T-cell (primary cell): ENCODE measurements around the gene PSMC4. TPM values are rescaled to one million over a fixed set of nuclear protein-coding genes. Genes with fewer than 3 reads are reported as not detected.

ENCODE experiments used
- ATAC-seq, 4 experiments: fragments of 200-7000 bp in 3 of 4; fragments of 150-1000 bp in 1 of 4; cut with Tn5 transposase; replicated peaks in 1 of 4; 1 replicate in 3 of 4; 2 replicates in 1 of 4; pipeline ENCODE4 v1.10.0; 2021; ENCODE audit warnings: moderate library complexity in 3 of 4, mild to moderate bottlenecking in 2 of 4, moderate number of reproducible peaks in 1 of 4
- CTCF ChIA-PET, 2 donors: fragments of 300-600 bp; sonication (Branson Sonifier 250); formaldehyde crosslinking; loops; one replicate each; lab custom pipeline; 2022; ENCODE audit warnings: antibody characterized with exemption in 2 of 2; lab: Charles Lee
- POLR2A ChIA-PET, 2 donors: fragments of 300-600 bp; sonication (Branson Sonifier 250); formaldehyde crosslinking; loops; one replicate each; lab custom pipeline; 2022; ENCODE audit warnings: antibody characterized with exemption in 2 of 2; lab: Charles Lee
- DNase-seq, 35 experiments: peaks; one replicate each; pipeline versions ENCODE4 v3.0.0 to v3.0.0-alpha.2; 2013 to 2023
- H3K27ac ChIP-seq: one replicate; pipeline ENCODE4 v1.5.1; 2013; ENCODE audit warnings: low read length
- H3K27me3 ChIP-seq, 2 experiments: replicated peaks in 1 of 2; 1 replicate in 1 of 2; 2 replicates in 1 of 2; pipeline versions ENCODE4 v1.6.1 to v1.7.0; 2013; ENCODE audit warnings: low read length in 1 of 2, mixed read lengths in 1 of 2; ENCODE audit not compliant: control insufficient read depth in 2 of 2, insufficient read depth in 2 of 2; ENCODE audit errors: extremely low read depth in 1 of 2
- H3K36me3 ChIP-seq, 2 donors: 1 replicate in 1 of 2; 2 replicates in 1 of 2; pipeline versions ENCODE4 v1.6.1 to v1.7.0; 2013; ENCODE audit warnings: low read length in 1 of 2; ENCODE audit not compliant: control insufficient read depth in 2 of 2, insufficient read depth in 1 of 2; ENCODE audit errors: extremely low read depth in 1 of 2
- H3K4me1 ChIP-seq, 2 experiments: 1 replicate in 1 of 2; 2 replicates in 1 of 2; pipeline versions ENCODE4 v1.6.1 to v1.7.0; 2013; ENCODE audit warnings: low read length in 2 of 2, mixed read lengths in 1 of 2; ENCODE audit not compliant: insufficient read depth in 2 of 2, control insufficient read depth in 1 of 2; ENCODE audit errors: extremely low read depth in 1 of 2
- H3K4me3 ChIP-seq, 2 donors: 1 replicate in 1 of 2; 2 replicates in 1 of 2; pipeline versions ENCODE4 v1.5.1 to v1.7.0; 2013; ENCODE audit warnings: mild to moderate bottlenecking in 2 of 2, low read length in 1 of 2, moderate library complexity in 1 of 2; ENCODE audit not compliant: control insufficient read depth in 1 of 2; ENCODE audit errors: extremely low read depth in 1 of 2
- H3K9me3 ChIP-seq: 2 replicates; pipeline ENCODE4 v1.7.0; 2013
- H3K27ac Mint-ChIP-seq, 2 donors: one replicate each; pipeline ENCODE4 v1.8.0; 2020 to 2021; ENCODE audit warnings: mild to moderate bottlenecking in 2 of 2, mixed read lengths in 2 of 2
- H3K27me3 Mint-ChIP-seq, 2 donors: one replicate each; pipeline ENCODE4 v1.8.0; 2021 to 2022; ENCODE audit warnings: mixed read lengths in 2 of 2
- H3K36me3 Mint-ChIP-seq: one replicate; pipeline ENCODE4 v1.8.0; 2021; ENCODE audit warnings: mixed read lengths
- H3K4me1 Mint-ChIP-seq, 3 donors: one replicate each; pipeline ENCODE4 v1.8.0; 2020 to 2022; ENCODE audit warnings: mixed read lengths in 3 of 3, mild to moderate bottlenecking in 1 of 3
- H3K4me3 Mint-ChIP-seq, 3 donors: one replicate each; pipeline ENCODE4 v1.8.0; 2020 to 2022; ENCODE audit warnings: mild to moderate bottlenecking in 3 of 3, mixed read lengths in 3 of 3, moderate library complexity in 3 of 3
- H3K9me3 Mint-ChIP-seq, 3 donors: one replicate each; pipeline ENCODE4 v1.8.0; 2020 to 2022; ENCODE audit warnings: mixed read lengths in 3 of 3
- WGBS: methylation state at CpG from one replicate; pipeline ENCODE4 v1.1.5; 2013; ENCODE audit warnings: missing lambda C conversion rate; ENCODE audit not compliant: insufficient coverage; 5-methylcytosine and 5-hydroxymethylcytosine counted together
- total RNA-seq, 35 experiments: library from RNA in 6 of 35; stranded (reverse) in 6 of 35; fragments of 120-200 nt in 1 of 35; gene quantifications; one replicate each; pipeline versions ENCODE4 v1.2.1 to v1.2.4 and lab custom pipeline; 2013 to 2026

Gene PSMC4
- total RNA-seq, 5 donors from 2014 or later (not counting 1 experiment from before 2014, with no cell fraction given): 58.5 to 80.0 (median 59.6) TPM

GRCh38 chr19:39983695-39984300 is 12.8 kb downstream of the PSMC4 start:
- Histone ChIP-seq H3K4me1 (no peaks in the 10 kb centered on the region), H3K4me3 (no peak overlapping the region), H3K36me3 (peaks cover 17 to 33% of the 10 kb centered on the region in 2 donors), H3K27ac (no peak overlapping the region), H3K27me3 (no peaks in the 10 kb centered on the region), H3K9me3 (peaks cover 3% of the 10 kb centered on the region)
- no peak for DNase-seq
- POLR2A ChIA-PET: no interaction called here
- WGBS: 100% methylated on average over 2 of the region's 5 CpGs
- Mint-ChIP-seq H3K27ac (no peak overlapping the region), H3K27me3 (no peaks in the 10 kb centered on the region), H3K4me1 (peaks cover 8 to 12% (median 10%) of the 10 kb centered on the region in 3 donors), H3K9me3 (peaks cover 21 to 37% (median 26%) of the 10 kb centered on the region in 3 donors), H3K36me3 (peaks cover 65% of the 10 kb centered on the region), H3K4me3 (no peak overlapping the region)
- no peak for ATAC-seq
- CTCF ChIA-PET: no interaction called here

DNA sequence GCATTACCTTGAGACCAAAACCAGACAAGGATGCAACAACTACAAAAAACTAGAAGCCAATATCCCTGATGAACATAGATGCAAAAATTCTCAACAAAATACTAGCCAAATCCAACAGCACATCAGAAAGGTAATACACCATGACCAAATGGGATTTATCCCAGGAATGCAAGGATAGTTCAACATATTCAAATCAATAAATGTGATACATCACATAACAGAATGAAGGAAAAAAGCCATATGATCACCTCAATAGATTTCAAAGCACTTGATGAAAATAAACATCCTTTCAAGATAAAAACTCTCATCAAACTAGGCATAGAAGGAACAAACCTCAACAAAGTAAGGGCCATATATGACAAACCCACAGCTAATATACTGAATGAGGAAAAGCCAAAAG is 15.7 kb downstream of the PSMC4 start:
- ATAC-seq (no peak), DNase-seq (no peak)
- Mint-ChIP-seq H3K27me3 (no peaks in the 10 kb centered on the region), H3K4me3 (no peak overlapping the region), H3K27ac (no peak overlapping the region), H3K36me3 (peaks cover 50% of the 10 kb centered on the region), H3K4me1 (peaks cover 29 to 33% (median 30%) of the 10 kb centered on the region in 3 donors), H3K9me3 (peaks cover 21 to 37% (median 26%) of the 10 kb centered on the region in 3 donors)
- H3K27ac ChIP-seq: no peak overlapping the region
- no peak overlapping the region for H3K4me3 ChIP-seq
- H3K9me3 ChIP-seq: peaks cover 3% of the 10 kb centered on the region
- ChIA-PET CTCF (no interaction called here), POLR2A (no interaction called here)
- peaks cover 0 to 3% of the 10 kb centered on the region in 2 experiments for H3K4me1 ChIP-seq
- H3K36me3 ChIP-seq: peaks cover 0 to 9% of the 10 kb centered on the region in 2 donors
- H3K27me3 ChIP-seq: no peaks in the 10 kb centered on the region

DNA sequence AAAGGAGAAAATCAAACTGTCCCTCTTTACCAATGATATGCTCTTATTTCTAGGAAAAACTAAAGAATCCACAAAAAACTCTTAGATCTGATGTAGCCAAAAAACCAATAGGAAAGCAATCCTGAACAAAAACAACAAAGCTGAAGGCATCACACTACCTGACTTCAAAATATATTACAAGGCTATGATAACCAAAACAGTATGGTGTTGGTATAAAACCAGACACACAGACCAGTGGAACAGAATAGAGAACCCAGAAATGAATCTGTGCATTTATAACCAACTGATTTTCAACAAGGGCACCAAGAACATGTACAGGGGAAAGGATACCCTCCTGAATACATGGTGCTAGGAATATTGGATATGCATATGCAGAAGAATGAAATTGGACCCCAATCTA is 16.2 kb downstream of the PSMC4 start:
- no peak overlapping the region for H3K4me3 ChIP-seq
- peaks cover 0 to 3% of the 10 kb centered on the region in 2 experiments for H3K4me1 ChIP-seq
- DNase-seq: no peak
- H3K9me3 Mint-ChIP-seq: peaks cover 21 to 37% (median 26%) of the 10 kb centered on the region in 3 donors
- ChIA-PET CTCF (no interaction called here), POLR2A (no interaction called here)
- peaks cover 34 to 37% (median 34%) of the 10 kb centered on the region in 3 donors for H3K4me1 Mint-ChIP-seq
- no peaks in the 10 kb centered on the region for H3K27me3 Mint-ChIP-seq
- H3K27me3 ChIP-seq: no peaks in the 10 kb centered on the region
- H3K36me3 ChIP-seq: peaks cover 0 to 6% of the 10 kb centered on the region in 2 donors
- ATAC-seq: no peak
- peaks cover 50% of the 10 kb centered on the region for H3K36me3 Mint-ChIP-seq
- H3K27ac ChIP-seq: no peak overlapping the region
- no peak overlapping the region for H3K4me3 Mint-ChIP-seq
- H3K9me3 ChIP-seq: peaks cover 3% of the 10 kb centered on the region
- H3K27ac Mint-ChIP-seq: no peak overlapping the region

GRCh38 chr19:39987596-39987995 is 16.6 kb downstream of the PSMC4 start:
- Mint-ChIP-seq H3K27ac (no peak overlapping the region), H3K4me3 (no peak overlapping the region), H3K36me3 (peaks cover 48% of the 10 kb centered on the region), H3K4me1 (peaks cover 38 to 41% (median 38%) of the 10 kb centered on the region in 3 donors), H3K27me3 (no peaks in the 10 kb centered on the region), H3K9me3 (peaks cover 21 to 37% (median 26%) of the 10 kb centered on the region in 3 donors)
- ATAC-seq: no peak
- DNase-seq: no peak
- peaks cover 0 to 6% of the 10 kb centered on the region in 2 donors for H3K36me3 ChIP-seq
- H3K4me3 ChIP-seq: no peak overlapping the region
- CTCF ChIA-PET: interaction anchor here in 1 of 2 donors (0.6 kb wide), 1 partner anchor 18 kb away, joined by 3 read pairs; no protein-coding TSS in a partner anchor
- peaks cover 3% of the 10 kb centered on the region for H3K9me3 ChIP-seq
- no peaks in the 10 kb centered on the region for H3K27me3 ChIP-seq
- POLR2A ChIA-PET: no interaction called here
- H3K4me1 ChIP-seq: peaks cover 0 to 3% of the 10 kb centered on the region in 2 experiments
- no peak overlapping the region for H3K27ac ChIP-seq
- no CpG with 5 or more reads among the region's 1 CpG for WGBS

GRCh38 chr19:39993605-39994004 is 22.6 kb downstream of the PSMC4 start:
- H3K27ac ChIP-seq: no peak overlapping the region
- ChIA-PET CTCF (interaction anchor here in 1 of 2 donors (0.6 kb wide), 1 partner anchor 1032 kb away, joined by 9 read pairs; no protein-coding TSS in a partner anchor), POLR2A (no interaction called here)
- H3K4me1 Mint-ChIP-seq: peaks cover 67 to 72% (median 68%) of the 10 kb centered on the region in 3 donors
- H3K4me3 ChIP-seq: no peak overlapping the region
- H3K36me3 Mint-ChIP-seq: peaks cover 24% of the 10 kb centered on the region
- no peak overlapping the region for H3K27ac Mint-ChIP-seq
- no peaks in the 10 kb centered on the region for H3K27me3 ChIP-seq
- 100% methylated on average over 1 of the region's 1 CpG for WGBS
- peaks cover 0 to 8% (median 0%) of the 10 kb centered on the region in 3 donors for H3K9me3 Mint-ChIP-seq
- DNase-seq: no peak
- H3K36me3 ChIP-seq: no peaks in the 10 kb centered on the region
- peaks cover 15 to 26% of the 10 kb centered on the region in 2 experiments for H3K4me1 ChIP-seq
- H3K4me3 Mint-ChIP-seq: no peak overlapping the region
- H3K27me3 Mint-ChIP-seq: no peaks in the 10 kb centered on the region
- H3K9me3 ChIP-seq: no peaks in the 10 kb centered on the region
- no peak for ATAC-seq

GRCh38 chr19:39994361-39994760 is 23.4 kb downstream of the PSMC4 start:
- no peak overlapping the region for H3K27ac ChIP-seq
- H3K9me3 ChIP-seq: no peaks in the 10 kb centered on the region
- no peak overlapping the region for H3K4me3 Mint-ChIP-seq
- no peak for ATAC-seq
- peaks cover 64 to 68% (median 68%) of the 10 kb centered on the region in 3 donors for H3K4me1 Mint-ChIP-seq
- no peaks in the 10 kb centered on the region for H3K27me3 Mint-ChIP-seq
- no peaks in the 10 kb centered on the region for H3K36me3 ChIP-seq
- CTCF ChIA-PET: no interaction called here
- H3K27me3 ChIP-seq: no peaks in the 10 kb centered on the region
- H3K27ac Mint-ChIP-seq: no peak overlapping the region
- H3K9me3 Mint-ChIP-seq: peaks cover 0 to 8% (median 0%) of the 10 kb centered on the region in 3 donors
- DNase-seq: no peak
- POLR2A ChIA-PET: no interaction called here
- H3K4me3 ChIP-seq: no peak overlapping the region
- peaks cover 21% of the 10 kb centered on the region for H3K36me3 Mint-ChIP-seq
- peaks cover 15 to 26% of the 10 kb centered on the region in 2 experiments for H3K4me1 ChIP-seq
